ENCODE data around the gene HYCC1. TPM values are rescaled to one million over a fixed set of nuclear protein-coding genes. Genes with fewer than 3 reads are reported as not detected.

The HYCC1 gene
- total RNA-seq, 1 donor from 2014 or later: 73.7 TPM

DNA sequence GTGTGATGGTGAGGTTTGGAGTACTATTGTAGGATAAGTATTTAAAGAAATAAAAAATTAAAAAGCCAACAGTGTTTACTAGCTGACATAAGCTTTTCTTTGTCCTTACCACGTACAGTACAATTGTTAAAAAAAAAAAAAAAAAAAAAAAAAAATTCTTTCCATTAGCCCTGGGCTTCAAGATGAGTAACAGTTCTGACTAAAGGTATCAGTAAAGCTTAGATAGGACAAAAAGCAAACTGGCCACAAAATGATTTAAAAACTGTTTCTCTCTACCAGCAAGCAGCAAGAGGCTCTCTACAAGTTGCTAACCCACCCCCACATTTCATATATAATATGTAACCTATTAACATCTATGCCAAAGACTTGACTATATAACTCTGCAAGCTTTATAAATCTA lies 17.5 kb downstream of the HYCC1 start:
- no peak for DNase-seq (ENCODE audit: low read depth, low spot score)
- H3K4me3 Mint-ChIP-seq: no peak overlapping the region
- H3K4me1 Mint-ChIP-seq: no peaks in the 10 kb centered on the region
- H3K36me3 Mint-ChIP-seq (ENCODE audit: low read depth): peaks cover 5% of the 10 kb centered on the region
- peaks cover 3% of the 10 kb centered on the region for H3K9me3 Mint-ChIP-seq
- TF ChIP-seq, protein P1, sequence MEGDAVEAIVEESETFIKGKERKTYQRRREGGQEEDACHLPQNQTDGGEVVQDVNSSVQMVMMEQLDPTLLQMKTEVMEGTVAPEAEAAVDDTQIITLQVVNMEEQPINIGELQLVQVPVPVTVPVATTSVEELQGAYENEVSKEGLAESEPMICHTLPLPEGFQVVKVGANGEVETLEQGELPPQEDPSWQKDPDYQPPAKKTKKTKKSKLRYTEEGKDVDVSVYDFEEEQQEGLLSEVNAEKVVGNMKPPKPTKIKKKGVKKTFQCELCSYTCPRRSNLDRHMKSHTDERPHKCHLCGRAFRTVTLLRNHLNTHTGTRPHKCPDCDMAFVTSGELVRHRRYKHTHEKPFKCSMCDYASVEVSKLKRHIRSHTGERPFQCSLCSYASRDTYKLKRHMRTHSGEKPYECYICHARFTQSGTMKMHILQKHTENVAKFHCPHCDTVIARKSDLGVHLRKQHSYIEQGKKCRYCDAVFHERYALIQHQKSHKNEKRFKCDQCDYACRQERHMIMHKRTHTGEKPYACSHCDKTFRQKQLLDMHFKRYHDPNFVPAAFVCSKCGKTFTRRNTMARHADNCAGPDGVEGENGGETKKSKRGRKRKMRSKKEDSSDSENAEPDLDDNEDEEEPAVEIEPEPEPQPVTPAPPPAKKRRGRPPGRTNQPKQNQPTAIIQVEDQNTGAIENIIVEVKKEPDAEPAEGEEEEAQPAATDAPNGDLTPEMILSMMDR (conservative IDR thresholded peaks at IDR 0.05): no peak
- no peaks in the 10 kb centered on the region for H3K27me3 Mint-ChIP-seq (ENCODE audit: low read depth)
- no peak overlapping the region for H3K27ac Mint-ChIP-seq (ENCODE audit: unreplicated experiment)

DNA sequence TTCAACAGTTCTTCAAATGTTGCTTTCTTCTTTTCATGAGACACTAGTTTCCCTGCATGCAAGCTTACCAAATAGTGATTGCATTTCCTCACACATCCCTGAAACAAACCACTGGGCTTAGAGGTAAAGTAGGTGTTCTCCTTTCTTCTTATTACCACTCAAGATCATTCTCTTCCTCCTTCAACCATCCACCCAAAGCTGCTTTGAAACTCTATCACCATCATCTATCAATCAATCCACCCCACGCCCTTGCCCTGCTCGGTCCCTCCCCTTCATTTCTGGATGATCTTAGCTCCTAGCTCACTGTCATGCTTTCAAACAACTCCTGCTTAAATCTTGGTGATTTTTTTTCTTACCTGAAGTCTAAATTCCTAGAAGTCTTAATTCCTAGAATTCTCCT lies 18.9 kb downstream of the HYCC1 start:
- Mint-ChIP-seq H3K27ac (ENCODE audit: unreplicated experiment) (no peak overlapping the region), H3K27me3 (ENCODE audit: low read depth) (no peaks in the 10 kb centered on the region), H3K4me1 (no peaks in the 10 kb centered on the region), H3K9me3 (peaks cover 6% of the 10 kb centered on the region), H3K36me3 (ENCODE audit: low read depth) (peaks cover 8% of the 10 kb centered on the region), H3K4me3 (no peak overlapping the region)
- TF ChIP-seq, protein P1 (conservative IDR thresholded peaks at IDR 0.05): no peak
- no peak for DNase-seq (ENCODE audit: low read depth, low spot score)

DNA sequence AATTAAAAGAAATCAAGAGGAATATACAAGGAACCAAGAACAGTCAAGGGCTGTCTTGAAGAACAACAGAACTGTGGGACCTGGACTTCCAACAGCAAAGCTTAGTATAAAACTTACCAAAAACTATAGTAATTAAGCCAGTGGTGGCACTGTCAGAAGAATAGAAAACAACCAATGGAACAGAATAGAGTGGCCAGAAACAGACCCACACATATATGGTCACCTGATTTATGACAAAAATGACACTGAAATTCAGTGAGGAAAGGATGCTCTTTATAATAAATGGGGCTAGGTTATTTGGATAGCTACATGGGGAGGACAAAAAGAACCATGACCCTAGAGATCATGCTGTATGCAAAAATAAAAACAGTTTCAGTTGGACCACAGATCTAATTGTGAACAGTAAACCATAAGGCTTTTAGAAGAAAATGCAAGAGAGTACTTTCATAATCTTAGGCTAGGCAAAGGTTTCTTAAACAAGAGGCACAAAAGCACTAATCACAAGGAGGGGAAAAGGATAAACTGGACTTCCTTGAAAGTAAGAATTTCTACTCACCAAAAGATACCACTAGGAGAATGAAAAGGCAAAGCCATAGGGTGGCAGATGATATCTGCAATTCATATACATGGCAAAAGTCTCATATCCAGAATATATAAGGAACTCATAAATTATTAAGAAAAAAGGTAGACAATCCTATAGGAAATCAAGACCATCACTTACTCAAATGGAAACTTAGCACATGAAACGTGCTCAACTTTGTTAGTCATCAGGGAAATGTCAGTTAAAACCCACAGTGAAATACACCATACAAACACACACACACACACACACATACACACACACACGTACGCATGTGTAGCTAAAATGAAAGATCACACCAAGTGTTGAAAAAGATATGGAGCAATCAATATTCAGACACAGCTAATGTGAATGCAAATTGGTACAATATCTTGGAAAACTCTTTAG lies 20.8 kb downstream of the HYCC1 start:
- H3K36me3 Mint-ChIP-seq (ENCODE audit: low read depth): peaks cover 13% of the 10 kb centered on the region
- TF ChIP-seq, protein P1 (conservative IDR thresholded peaks at IDR 0.05): no peak
- no peaks in the 10 kb centered on the region for H3K27me3 Mint-ChIP-seq (ENCODE audit: low read depth)
- peaks cover 5% of the 10 kb centered on the region for H3K4me1 Mint-ChIP-seq
- no peak for DNase-seq (ENCODE audit: low read depth, low spot score)
- no peak overlapping the region for H3K4me3 Mint-ChIP-seq
- H3K27ac Mint-ChIP-seq (ENCODE audit: unreplicated experiment): peak overlapping the region; percentile 29
- H3K9me3 Mint-ChIP-seq: peaks cover 6% of the 10 kb centered on the region

DNA sequence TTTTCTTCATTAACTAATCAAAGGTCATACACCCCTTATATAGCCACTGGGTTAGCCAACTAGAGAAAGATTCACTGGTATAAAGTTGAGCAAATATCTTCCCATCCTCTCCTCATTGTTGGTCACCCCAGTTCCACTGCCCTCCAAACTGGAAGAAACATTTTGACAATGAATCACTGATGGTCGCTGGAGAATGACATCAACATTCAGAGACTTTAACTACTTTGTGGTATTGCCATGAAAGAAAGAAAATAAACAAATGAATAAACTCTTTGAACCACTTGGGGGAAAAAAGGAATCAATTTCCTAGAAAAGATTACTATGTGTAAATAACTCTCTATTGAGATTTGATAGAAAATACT lies 23.4 kb downstream of the HYCC1 start:
- Mint-ChIP-seq H3K9me3 (peaks cover 6% of the 10 kb centered on the region), H3K36me3 (ENCODE audit: low read depth) (peaks cover 13% of the 10 kb centered on the region), H3K27me3 (ENCODE audit: low read depth) (no peaks in the 10 kb centered on the region), H3K4me3 (no peak overlapping the region), H3K27ac (ENCODE audit: unreplicated experiment) (no peak overlapping the region), H3K4me1 (peaks cover 5% of the 10 kb centered on the region)
- TF ChIP-seq, protein P1 (conservative IDR thresholded peaks at IDR 0.05): no peak
- no peak for DNase-seq (ENCODE audit: low read depth, low spot score)

DNA sequence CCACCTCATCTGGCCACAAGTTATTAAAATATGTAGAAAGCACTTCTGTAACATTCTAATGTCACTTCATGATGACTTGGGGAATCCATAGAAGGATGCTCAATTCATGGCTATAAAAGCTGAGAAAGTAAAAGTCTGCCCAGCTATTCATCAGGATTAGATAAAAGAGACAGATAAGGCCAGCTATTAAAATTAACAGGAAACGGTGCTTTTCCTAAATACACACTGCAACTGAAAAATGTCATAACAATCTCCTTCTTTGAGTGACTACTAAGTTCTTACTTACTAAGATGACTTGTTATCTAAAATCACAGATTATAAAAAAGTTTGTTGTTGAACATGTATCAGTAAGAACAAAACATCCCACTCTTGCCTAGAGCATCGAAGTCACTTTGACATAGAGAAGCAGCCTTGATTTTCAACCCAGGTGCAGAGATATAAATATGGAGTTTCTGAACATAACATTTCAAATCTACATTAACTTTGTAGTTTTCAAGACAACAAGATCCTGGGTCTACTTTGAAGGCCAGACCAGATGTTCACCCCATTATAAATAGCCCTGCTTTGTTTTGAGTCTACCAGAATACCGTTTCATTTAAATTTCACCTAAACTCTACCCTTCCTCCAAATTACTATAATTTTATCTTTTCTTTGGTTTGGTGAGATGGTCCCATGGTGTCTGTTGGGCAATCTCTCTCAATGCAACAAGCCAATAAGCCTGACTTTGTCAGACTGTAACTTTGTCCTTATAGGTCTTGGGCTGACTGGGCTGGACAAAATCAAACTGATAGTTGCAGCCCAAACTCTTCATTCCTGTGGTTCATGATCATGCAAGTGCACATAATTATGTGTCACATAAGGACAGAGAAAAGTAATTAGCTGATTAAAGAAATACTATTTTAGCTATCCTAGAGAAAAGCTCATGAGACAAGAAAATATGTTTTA lies 24.0 kb downstream of the HYCC1 start:
- TF ChIP-seq, protein P1 (conservative IDR thresholded peaks at IDR 0.05): no peak
- Mint-ChIP-seq H3K27me3 (ENCODE audit: low read depth) (no peaks in the 10 kb centered on the region), H3K27ac (ENCODE audit: unreplicated experiment) (no peak overlapping the region), H3K4me3 (no peak overlapping the region), H3K9me3 (peaks cover 6% of the 10 kb centered on the region), H3K36me3 (ENCODE audit: low read depth) (peaks cover 13% of the 10 kb centered on the region), H3K4me1 (peaks cover 5% of the 10 kb centered on the region)
- no peak for DNase-seq (ENCODE audit: low read depth, low spot score)
